ENCODE measurements around the gene FIBP. TPM values are rescaled to one million over a fixed set of nuclear protein-coding genes. Genes with fewer than 3 reads are reported as not detected.

Gene FIBP
- total RNA-seq, 1 experiment from 2014 or later: 89.6 TPM

- DNase-seq (ENCODE audit: extremely low read depth, low read depth): no peak
These were observed 16.3 kb downstream of the FIBP start for GRCh38 chr11:65871811-65872548.

GRCh38 chr11:65870706-65871681 lies 17.3 kb downstream of the FIBP start:
- no peak for DNase-seq (ENCODE audit: extremely low read depth, low read depth)

- no peak for DNase-seq (ENCODE audit: extremely low read depth, low read depth)
These were observed 18.0 kb downstream of the FIBP start for GRCh38 chr11:65870307-65870658.

- DNase-seq (ENCODE audit: extremely low read depth, low read depth): no peak
These were observed 18.5 kb downstream of the FIBP start for GRCh38 chr11:65869643-65870306.

- DNase-seq (ENCODE audit: extremely low read depth, low read depth): no peak
These were observed 19.4 kb downstream of the FIBP start for GRCh38 chr11:65868907-65869306.

- DNase-seq (ENCODE audit: extremely low read depth, low read depth): no peak
These were observed 20.1 kb downstream of the FIBP start for GRCh38 chr11:65868076-65868667.

- DNase-seq (ENCODE audit: extremely low read depth, low read depth): no peak
These were observed 20.8 kb downstream of the FIBP start for GRCh38 chr11:65867284-65868071.

GRCh38 chr11:65866509-65867283 lies 21.6 kb downstream of the FIBP start:
- DNase-seq (ENCODE audit: extremely low read depth, low read depth): no peak

- DNase-seq (ENCODE audit: extremely low read depth, low read depth): no peak
These were observed 22.6 kb downstream of the FIBP start for GRCh38 chr11:65865550-65866172.

GRCh38 chr11:65864706-65865471 lies 23.4 kb downstream of the FIBP start:
- no peak for DNase-seq (ENCODE audit: extremely low read depth, low read depth)

- no peak for DNase-seq (ENCODE audit: extremely low read depth, low read depth)
These were observed 24.2 kb downstream of the FIBP start for GRCh38 chr11:65863889-65864705.

- no peak for DNase-seq (ENCODE audit: extremely low read depth, low read depth)
These were observed 25.1 kb downstream of the FIBP start for GRCh38 chr11:65862941-65863888.

- DNase-seq (ENCODE audit: extremely low read depth, low read depth): no peak
These were observed 26.0 kb downstream of the FIBP start for GRCh38 chr11:65862191-65862735.

GRCh38 chr11:65861533-65862183 lies 26.6 kb downstream of the FIBP start:
- no peak for DNase-seq (ENCODE audit: extremely low read depth, low read depth)

GRCh38 chr11:65861165-65861505 lies 27.1 kb downstream of the FIBP start:
- no peak for DNase-seq (ENCODE audit: extremely low read depth, low read depth)
